Panc1 (cell line): ENCODE data around the gene ATP2B1. TPM values are rescaled to one million over a fixed set of nuclear protein-coding genes. Genes with fewer than 3 reads are reported as not detected.

ENCODE experiments used
- ATAC-seq: fragments of 200-7000 bp; cut with Tn5 transposase; 2 replicates; pipeline ENCODE4 v1.9.1; 2020; ENCODE audit warnings: mild to moderate bottlenecking, moderate library complexity
- BruUV-seq: library from RNA; stranded (reverse); fragments of 400-500 nt; replicated peaks from 2 replicates; lab custom pipeline; 2021; lab: Mats Ljungman, UMichigan
- CTCF ChIA-PET: fragments of 300-600 bp; sonication (Branson Sonifier 250); formaldehyde crosslinking; loops from one replicate; lab custom pipeline; 2022; ENCODE audit warnings: antibody characterized with exemption; lab: Charles Lee
- POLR2A ChIA-PET: fragments of 300-600 bp; sonication (Branson Sonifier 250); formaldehyde crosslinking; loops from one replicate; lab custom pipeline; 2022; ENCODE audit warnings: antibody characterized with exemption; lab: Charles Lee
- DNase-seq: peaks from one replicate; pipeline ENCODE4 v3.0.0-alpha.2; 2010; ENCODE audit warnings: low read depth, low spot score
- H3K27ac ChIP-seq: 2 replicates; pipeline ENCODE4 v1.5.1; 2011; ENCODE audit warnings: mild to moderate bottlenecking, low read length, inconsistent platforms
- H3K27me3 ChIP-seq: fragments of 200-500 bp; sonication (Bioruptor generic); 2 replicates; pipeline ENCODE4 v1.6.0; 2014; ENCODE audit warnings: low read length, inconsistent platforms; ENCODE audit not compliant: control insufficient read depth, insufficient read depth
- H3K36me3 ChIP-seq: fragments of 200-500 bp; sonication (Bioruptor generic); 2 replicates; pipeline ENCODE4 v1.5.1; 2014; ENCODE audit warnings: inconsistent platforms, mild to moderate bottlenecking, low read length, moderate library complexity; ENCODE audit not compliant: control insufficient read depth, insufficient read depth
- H3K4me1 ChIP-seq: 2 replicates; pipeline ENCODE4 v1.5.1; 2011; ENCODE audit warnings: inconsistent platforms, mild to moderate bottlenecking, low read length, moderate library complexity; ENCODE audit not compliant: control insufficient read depth, insufficient read depth
- H3K4me3 ChIP-seq, 2 experiments: 2 replicates each; pipeline ENCODE4 v1.5.1; 2011 to 2012; ENCODE audit warnings: low read depth in 2 of 2, low read length in 2 of 2, mild to moderate bottlenecking in 2 of 2, inconsistent platforms in 1 of 2, moderate library complexity in 1 of 2
- H3K9me3 ChIP-seq: fragments of 200-500 bp; sonication (Bioruptor generic); 2 replicates; pipeline ENCODE4 v1.5.1; 2014; ENCODE audit warnings: low read depth, mild to moderate bottlenecking, inconsistent platforms, low read length, moderate library complexity; ENCODE audit not compliant: control insufficient read depth, insufficient read depth
- POLR2AphosphoS5 ChIP-seq: IDR thresholded peaks from 2 replicates; pipeline ENCODE4 v1.6.1; 2012; ENCODE audit warnings: mild to moderate bottlenecking, low read depth, low read length, moderate library complexity
- SIN3A ChIP-seq: IDR thresholded peaks from 2 replicates; pipeline ENCODE4 v1.6.1; 2012; ENCODE audit warnings: low read depth, mild to moderate bottlenecking, low read length, moderate library complexity, borderline replicate concordance; ENCODE audit not compliant: insufficient read depth
- TCF7L2 ChIP-seq: IDR thresholded peaks from 2 replicates; pipeline ENCODE4 v1.6.1; 2011; ENCODE audit warnings: mild to moderate bottlenecking, low read depth, low read length, inconsistent platforms
- in situ Hi-C: cut with HindIII; loops from 2 replicates; pipeline ENCODE4 v1.10.0; 2016; ENCODE audit warnings: low sequenced_read_pairs, low pct_unique_long_range_greater_than_20kb
- intact Hi-C: fragments of 100-400 bp; cut with micrococcal nuclease; formaldehyde crosslinking; loops from one replicate; pipeline ENCODE4 v1.10.0; 2022; ENCODE audit not compliant: unreplicated experiment
- total RNA-seq: library from RNA; stranded (reverse); gene quantifications from one replicate; pipeline ENCODE4 v1.2.1, GENCODE V29; 2021; ENCODE audit not compliant: unreplicated experiment
- TF ChIP-seq, protein P1 (sequence below): fragments of 450-650 bp; IDR thresholded peaks from 2 replicates; pipeline ENCODE4 v1.5.1; 2017; ENCODE audit warnings: mild to moderate bottlenecking
- TF ChIP-seq, protein P2 (sequence below), 2 experiments: IDR thresholded peaks; 2 replicates each; pipeline ENCODE4 v1.6.1; 2011 to 2012; ENCODE audit warnings: low read depth in 2 of 2, control low read depth in 1 of 2, low read length in 1 of 2, mild to moderate bottlenecking in 1 of 2, moderate library complexity in 1 of 2; ENCODE audit not compliant: insufficient read depth in 1 of 2

Gene ATP2B1
- total RNA-seq, 1 experiment from 2014 or later: 64.5 TPM

DNA sequence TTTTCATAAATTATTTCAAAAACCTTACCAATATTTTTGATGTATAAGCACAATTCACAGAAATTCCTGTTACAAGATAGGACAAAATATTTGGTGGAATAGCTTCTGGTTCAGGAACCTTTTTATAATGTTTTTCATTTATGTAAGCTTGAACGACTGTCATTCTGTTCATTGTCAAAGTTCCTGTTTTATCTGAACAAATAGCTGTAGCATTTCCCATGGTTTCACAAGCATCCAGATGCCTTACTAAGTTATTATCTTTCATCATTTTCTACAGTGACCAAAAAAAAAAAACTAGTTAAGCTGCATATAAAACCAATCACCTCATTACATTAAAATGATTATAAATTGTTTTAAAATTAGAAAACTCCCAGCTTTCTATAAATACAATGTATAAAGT, 87.1 kb downstream of the ATP2B1 start:
- no peaks in the 10 kb centered on the region for H3K27me3 ChIP-seq
- in situ Hi-C loops (no loop called here), intact Hi-C loops (no loop called here)
- no peak for DNase-seq
- H3K4me3 ChIP-seq: no peak overlapping the region
- ChIA-PET POLR2A (no interaction called here), CTCF (interaction anchor here (0.6 kb wide), 1 partner anchor 1453 kb away, joined by 4 read pairs; no protein-coding TSS in a partner anchor)
- no peaks in the 10 kb centered on the region for H3K4me1 ChIP-seq
- TF ChIP-seq POLR2AphosphoS5: no peak
- TF ChIP-seq, protein P1, sequence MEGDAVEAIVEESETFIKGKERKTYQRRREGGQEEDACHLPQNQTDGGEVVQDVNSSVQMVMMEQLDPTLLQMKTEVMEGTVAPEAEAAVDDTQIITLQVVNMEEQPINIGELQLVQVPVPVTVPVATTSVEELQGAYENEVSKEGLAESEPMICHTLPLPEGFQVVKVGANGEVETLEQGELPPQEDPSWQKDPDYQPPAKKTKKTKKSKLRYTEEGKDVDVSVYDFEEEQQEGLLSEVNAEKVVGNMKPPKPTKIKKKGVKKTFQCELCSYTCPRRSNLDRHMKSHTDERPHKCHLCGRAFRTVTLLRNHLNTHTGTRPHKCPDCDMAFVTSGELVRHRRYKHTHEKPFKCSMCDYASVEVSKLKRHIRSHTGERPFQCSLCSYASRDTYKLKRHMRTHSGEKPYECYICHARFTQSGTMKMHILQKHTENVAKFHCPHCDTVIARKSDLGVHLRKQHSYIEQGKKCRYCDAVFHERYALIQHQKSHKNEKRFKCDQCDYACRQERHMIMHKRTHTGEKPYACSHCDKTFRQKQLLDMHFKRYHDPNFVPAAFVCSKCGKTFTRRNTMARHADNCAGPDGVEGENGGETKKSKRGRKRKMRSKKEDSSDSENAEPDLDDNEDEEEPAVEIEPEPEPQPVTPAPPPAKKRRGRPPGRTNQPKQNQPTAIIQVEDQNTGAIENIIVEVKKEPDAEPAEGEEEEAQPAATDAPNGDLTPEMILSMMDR: no peak
- no peak for TF ChIP-seq SIN3A
- TF ChIP-seq, protein P2, sequence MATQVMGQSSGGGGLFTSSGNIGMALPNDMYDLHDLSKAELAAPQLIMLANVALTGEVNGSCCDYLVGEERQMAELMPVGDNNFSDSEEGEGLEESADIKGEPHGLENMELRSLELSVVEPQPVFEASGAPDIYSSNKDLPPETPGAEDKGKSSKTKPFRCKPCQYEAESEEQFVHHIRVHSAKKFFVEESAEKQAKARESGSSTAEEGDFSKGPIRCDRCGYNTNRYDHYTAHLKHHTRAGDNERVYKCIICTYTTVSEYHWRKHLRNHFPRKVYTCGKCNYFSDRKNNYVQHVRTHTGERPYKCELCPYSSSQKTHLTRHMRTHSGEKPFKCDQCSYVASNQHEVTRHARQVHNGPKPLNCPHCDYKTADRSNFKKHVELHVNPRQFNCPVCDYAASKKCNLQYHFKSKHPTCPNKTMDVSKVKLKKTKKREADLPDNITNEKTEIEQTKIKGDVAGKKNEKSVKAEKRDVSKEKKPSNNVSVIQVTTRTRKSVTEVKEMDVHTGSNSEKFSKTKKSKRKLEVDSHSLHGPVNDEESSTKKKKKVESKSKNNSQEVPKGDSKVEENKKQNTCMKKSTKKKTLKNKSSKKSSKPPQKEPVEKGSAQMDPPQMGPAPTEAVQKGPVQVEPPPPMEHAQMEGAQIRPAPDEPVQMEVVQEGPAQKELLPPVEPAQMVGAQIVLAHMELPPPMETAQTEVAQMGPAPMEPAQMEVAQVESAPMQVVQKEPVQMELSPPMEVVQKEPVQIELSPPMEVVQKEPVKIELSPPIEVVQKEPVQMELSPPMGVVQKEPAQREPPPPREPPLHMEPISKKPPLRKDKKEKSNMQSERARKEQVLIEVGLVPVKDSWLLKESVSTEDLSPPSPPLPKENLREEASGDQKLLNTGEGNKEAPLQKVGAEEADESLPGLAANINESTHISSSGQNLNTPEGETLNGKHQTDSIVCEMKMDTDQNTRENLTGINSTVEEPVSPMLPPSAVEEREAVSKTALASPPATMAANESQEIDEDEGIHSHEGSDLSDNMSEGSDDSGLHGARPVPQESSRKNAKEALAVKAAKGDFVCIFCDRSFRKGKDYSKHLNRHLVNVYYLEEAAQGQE (IDR thresholded peaks at IDR 0.05; ENCODE audit: insufficient read depth in 1 of 2, low read depth in 2 of 2, low read length in 1 of 2): no peak
- TF ChIP-seq TCF7L2: no peak
- no peaks in the 10 kb centered on the region for H3K9me3 ChIP-seq
- H3K27ac ChIP-seq: no peak overlapping the region
- no peak for ATAC-seq
- peaks cover 2% of the 10 kb centered on the region; the same call in 1 of the 2 replicates for H3K36me3 ChIP-seq
- BruUV-seq: no TSS peak

DNA sequence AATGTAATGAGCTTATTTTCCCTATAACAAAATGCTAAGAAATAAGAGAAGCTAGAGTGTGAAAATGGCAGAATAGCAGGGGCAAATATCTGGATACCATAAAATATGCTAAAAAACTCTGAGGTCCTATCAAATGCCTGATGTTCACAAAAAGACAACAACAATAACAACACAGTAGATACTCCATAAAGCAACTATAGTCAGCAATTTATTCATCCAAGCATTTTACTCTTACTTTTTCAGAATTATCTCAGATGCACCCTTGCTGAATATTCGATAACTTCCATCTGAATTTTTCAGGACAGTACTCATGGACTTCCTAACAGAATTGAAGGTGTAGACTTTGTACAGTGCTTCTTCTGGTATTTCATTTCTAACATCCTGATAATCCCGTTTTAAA, 88.9 kb downstream of the ATP2B1 start:
- ATAC-seq (no peak), DNase-seq (no peak)
- no peaks in the 10 kb centered on the region for H3K9me3 ChIP-seq
- H3K4me3 ChIP-seq: no peak overlapping the region
- ChIA-PET POLR2A (interaction anchor here (0.7 to 1.2 kb wide), 2 partner anchors 9 to 267 kb away, joined by 3 to 4 read pairs; no protein-coding TSS in a partner anchor), CTCF (no interaction called here)
- no peak overlapping the region for H3K27ac ChIP-seq
- in situ Hi-C loops (no loop called here), intact Hi-C loops (no loop called here)
- no TSS peak for BruUV-seq
- no peaks in the 10 kb centered on the region for H3K27me3 ChIP-seq
- no peaks in the 10 kb centered on the region for H3K4me1 ChIP-seq
- peaks cover 2% of the 10 kb centered on the region; the same call in 1 of the 2 replicates for H3K36me3 ChIP-seq
- TF ChIP-seq, protein P2 (IDR thresholded peaks at IDR 0.05; ENCODE audit: insufficient read depth in 1 of 2, low read depth in 2 of 2, low read length in 1 of 2): no peak
- TF ChIP-seq POLR2AphosphoS5 (no peak), TCF7L2 (no peak), SIN3A (no peak)
- TF ChIP-seq, protein P1: no peak
